Fibroblast of the aortic adventitia (primary cell): Measurements from ENCODE around the gene TIMP3. TPM values are rescaled to one million over a fixed set of nuclear protein-coding genes. Genes with fewer than 3 reads are reported as not detected.
A peak's percentile ranks its signal among the peaks of the same experiment; 100 is the strongest.

Source experiments
- DNase-seq: peaks from one replicate; pipeline ENCODE4 v3.0.0-alpha.2; 2010; ENCODE audit warnings: low read depth
- H3K4me3 ChIP-seq: 2 replicates; pipeline ENCODE4 v1.5.1; 2011; ENCODE audit warnings: low read depth, mild to moderate bottlenecking, control low read depth, low read length, moderate library complexity
- CTCF ChIP-seq: IDR thresholded peaks from 2 replicates; pipeline ENCODE4 v1.5.1; 2011; ENCODE audit warnings: mild to moderate bottlenecking, low read length, control low read depth, inconsistent platforms; ENCODE audit not compliant: insufficient read depth
- total RNA-seq: library from RNA; depleted of rRNA; stranded (reverse); fragments of >200 nt; gene quantifications from 2 replicates; pipeline ENCODE4 v1.2.3, GENCODE V29; 2012; ENCODE audit warnings: low replicate concordance

TIMP3 gene
- total RNA-seq, 1 donor: 329 TPM

DNA sequence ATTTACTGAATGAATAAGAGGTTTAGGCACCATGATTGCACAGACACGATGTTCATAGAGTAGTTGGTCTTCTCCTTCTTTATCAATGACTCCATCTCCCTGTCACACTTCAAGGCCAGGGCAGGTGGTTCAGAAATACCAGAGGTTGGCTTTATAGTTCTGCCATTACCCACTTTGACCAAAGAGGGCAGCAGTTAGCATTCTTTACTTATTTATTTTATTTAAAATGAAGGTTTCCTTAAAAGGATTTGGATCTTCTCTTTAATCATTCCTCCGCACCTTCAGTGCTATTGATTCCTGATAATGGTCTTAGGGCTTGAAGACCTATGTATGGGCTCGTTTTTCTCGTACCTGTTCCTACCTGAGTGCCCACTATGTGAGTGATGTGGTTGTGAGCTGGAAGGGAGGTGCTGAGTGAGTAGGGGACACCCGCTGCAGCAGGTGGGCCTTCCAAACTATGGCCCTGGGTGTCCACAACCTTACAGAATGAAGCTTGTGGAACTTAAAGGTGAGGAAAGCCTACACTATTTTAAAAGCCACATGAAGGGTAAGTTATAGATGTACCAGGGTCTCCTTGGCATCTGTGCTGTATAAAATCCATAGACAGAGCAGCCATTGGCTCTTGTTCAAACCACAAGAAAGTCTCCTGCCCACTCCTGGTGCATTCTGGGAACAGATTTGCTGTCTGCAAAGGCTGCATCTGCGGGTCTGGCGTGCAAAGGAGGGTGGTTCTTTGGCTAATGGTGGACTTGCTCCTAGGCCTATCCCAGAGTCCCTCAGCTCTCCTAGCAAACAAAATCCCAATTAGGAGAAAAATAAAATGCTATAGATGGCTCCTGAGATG lies 35.0 kb downstream of the TIMP3 start:
- DNase-seq: peak; percentile 34
- H3K4me3 ChIP-seq: no peak overlapping the region
- TF ChIP-seq CTCF: peak; percentile 64

DNA sequence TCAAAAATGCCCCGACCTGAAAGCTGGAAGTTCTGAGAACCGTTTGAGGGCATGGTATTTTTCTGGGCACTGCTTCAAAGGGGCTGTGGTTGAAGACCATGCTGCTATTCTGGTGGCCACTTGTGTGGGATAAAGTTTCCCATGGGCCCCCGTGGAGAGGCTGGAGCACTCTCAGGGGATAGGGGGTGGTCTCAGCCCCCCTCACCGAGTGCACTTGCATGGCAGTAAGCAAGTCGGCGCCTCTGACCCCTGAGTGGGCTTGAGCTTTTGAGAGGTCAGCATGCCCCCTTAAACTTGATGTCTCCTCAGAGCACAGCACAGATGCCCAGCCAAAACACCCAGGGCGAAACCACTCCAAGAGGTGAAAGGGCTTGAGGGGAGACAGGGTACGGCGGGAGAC lies 35.6 kb downstream of the TIMP3 start:
- TF ChIP-seq CTCF: no peak

GRCh38 chr22:32837803-32838202 lies 36.3 kb downstream of the TIMP3 start:
- no peak for TF ChIP-seq CTCF
- no peak overlapping the region for H3K4me3 ChIP-seq
- no peak for DNase-seq

More for the DNA sequence above, 35.6 kb downstream of the TIMP3 start:
- no peak for DNase-seq
- no peak overlapping the region for H3K4me3 ChIP-seq

GRCh38 chr22:32839831-32840584 lies 38.5 kb downstream of the TIMP3 start:
- DNase-seq: peak; percentile 93
- TF ChIP-seq CTCF: no peak
- H3K4me3 ChIP-seq: no peak overlapping the region

GRCh38 chr22:32841175-32841574 lies 39.7 kb downstream of the TIMP3 start:
- DNase-seq: no peak
- TF ChIP-seq CTCF: no peak
- no peak overlapping the region for H3K4me3 ChIP-seq

- TF ChIP-seq CTCF: no peak
- H3K4me3 ChIP-seq: no peak overlapping the region
- no peak for DNase-seq
Measured at GRCh38 chr22:32842486-32842885, 41.0 kb downstream of the TIMP3 start.
